ENCODE results near the gene LINGO3. TPM values are rescaled to one million over a fixed set of nuclear protein-coding genes. Genes with fewer than 3 reads are reported as not detected.

Gene LINGO3
- total and polyA plus RNA-seq, 2 donors (not counting 3 experiments of a cell fraction or from before 2014, with no cell fraction given) = not detected

DNA sequence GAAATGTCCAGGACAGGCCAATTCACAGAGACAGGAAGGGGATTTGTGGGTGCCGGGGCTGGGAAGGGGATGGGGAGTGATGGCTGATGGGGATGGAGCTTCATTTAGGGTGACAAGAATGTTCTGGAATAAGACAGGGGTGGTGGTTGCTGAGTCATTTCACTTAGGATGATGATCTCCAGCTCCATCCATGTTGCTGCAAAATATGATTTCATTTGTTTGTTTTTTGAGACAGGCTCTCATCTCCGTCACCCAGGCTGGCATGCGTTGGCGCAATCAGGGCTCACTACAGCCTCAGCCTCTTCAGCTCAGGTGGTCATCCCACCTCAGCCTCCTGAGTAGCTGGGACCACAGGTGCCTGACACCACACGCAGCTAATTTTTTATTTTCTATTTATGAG, 48.6 kb downstream of the LINGO3 start:
- no TSS peak for BruUV-seq (replicated peaks)

More for the DNA sequence above, 48.6 kb downstream of the LINGO3 start:
- H3K4me3 ChIP-seq (replicated peaks in 1 of 3; ENCODE audit: insufficient read depth in 1 of 3, low read depth in 1 of 3, low read length in 3 of 3) = no peak overlapping the region
- no peak for FAIRE-seq
- H4K20me1 ChIP-seq (replicated peaks; ENCODE audit: control insufficient read depth, extremely low read depth, insufficient read depth, low read length) = no peaks in the 10 kb centered on the region
- no peak overlapping the region for H3K9ac ChIP-seq (replicated peaks; ENCODE audit: extremely low read depth, insufficient read depth, low read length)
- no peak overlapping the region for H3K4me2 ChIP-seq (ENCODE audit: insufficient read depth, low read length)
- H3K27ac ChIP-seq (ENCODE audit: insufficient read depth, low read depth, low read length) = no peak overlapping the region
- TF ChIP-seq GATA2 (IDR thresholded peaks at IDR 0.05; ENCODE audit: insufficient read depth, insufficient read length, low read depth, low read length) (no peak), MAX (IDR thresholded peaks at IDR 0.05; ENCODE audit: insufficient read depth, insufficient read length) (no peak), POLR2AphosphoS5 (IDR thresholded peaks at IDR 0.05; ENCODE audit: insufficient read depth, low read depth, low read length) (no peak), POLR2A (IDR thresholded peaks at IDR 0.05; ENCODE audit: low read depth, low read length) (no peak), EZH2 (IDR thresholded peaks at IDR 0.05; ENCODE audit: borderline replicate concordance, low read depth, low read length, severe bottlenecking) (no peak), CTCF (IDR thresholded peaks at IDR 0.05; ENCODE audit: extremely low read depth in 1 of 2, insufficient read depth in 1 of 2, low read depth in 1 of 2, low read length in 2 of 2) (no peak), MYC (IDR thresholded peaks at IDR 0.05; ENCODE audit: low read depth, low read length) (no peak)
- H3K79me2 ChIP-seq (ENCODE audit: control insufficient read depth, insufficient read depth, low read length) = no peaks in the 10 kb centered on the region
- H3K36me3 ChIP-seq (ENCODE audit: control insufficient read depth in 2 of 2, extremely low read depth in 1 of 2, insufficient read depth in 2 of 2, low read length in 2 of 2) = no peaks in the 10 kb centered on the region
- no peaks in the 10 kb centered on the region for H3K4me1 ChIP-seq (ENCODE audit: control insufficient read depth, extremely low read depth, insufficient read depth, low read length)
- H3K9me1 ChIP-seq (replicated peaks; ENCODE audit: control insufficient read depth, extremely low read depth, insufficient read depth, low read length) = no peaks in the 10 kb centered on the region
- intact Hi-C loops (cut with micrococcal nuclease) (no loop called here), dilution Hi-C loops (cut with MboI; ENCODE audit: extremely low pct_ligation_motif_present, low sequenced_read_pairs) (no loop called here)
- ChIA-PET CTCF (interaction anchor here (0.9 to 3.0 kb wide), 4 partner anchors 15 to 378 kb away, joined by 3 to 16 read pairs (median 4); no protein-coding TSS in a partner anchor), POLR2A (interaction anchor here (1.0 kb wide), 1 partner anchor 10 kb away, joined by 3 read pairs; no protein-coding TSS in a partner anchor)
- no peak overlapping the region for H2AFZ ChIP-seq (ENCODE audit: low read depth, low read length)
- H3K9me3 ChIP-seq (replicated peaks; ENCODE audit: control insufficient read depth, insufficient read depth, low read length) = no peaks in the 10 kb centered on the region
- DNase-seq (ENCODE audit: low read depth, low spot score) = no peak
- H3K27me3 ChIP-seq (ENCODE audit: control insufficient read depth in 2 of 2, insufficient read depth in 2 of 2, low read length in 2 of 2) = no peaks in the 10 kb centered on the region

Other genes starting within 250 kb of the LINGO3 start
- 52.4 and 59.7 TPM in 2 replicates for gene MOB3A, start 211.8 kb downstream of the LINGO3 start, total RNA-seq
- gene MOB3A, start 211.8 kb downstream of the LINGO3 start, polyA plus RNA-seq = 46.5 and 50.7 TPM in 2 replicates
- 1.1 and 2.0 TPM in 2 replicates for gene IZUMO4, start 211.2 kb downstream of the LINGO3 start, total RNA-seq
- gene IZUMO4, start 211.2 kb downstream of the LINGO3 start, polyA plus RNA-seq = 2.0 and 3.2 TPM in 2 replicates
- 137 and 143 TPM in 2 replicates for gene AP3D1, start 156.6 kb downstream of the LINGO3 start, total RNA-seq
- gene AP3D1, start 156.6 kb downstream of the LINGO3 start, polyA plus RNA-seq = 123 and 130 TPM in 2 replicates
- 42.0 and 47.0 TPM in 2 replicates for gene DOT1L, start 144.2 kb downstream of the LINGO3 start, total RNA-seq
- 7.6 and 7.7 TPM in 2 replicates for gene DOT1L, start 144.2 kb downstream of the LINGO3 start, polyA plus RNA-seq
- gene PLEKHJ1, start 71.8 kb downstream of the LINGO3 start, total RNA-seq = 73.4 and 82.4 TPM in 2 replicates
- 115 and 125 TPM in 2 replicates for gene PLEKHJ1, start 71.8 kb downstream of the LINGO3 start, polyA plus RNA-seq
- gene SF3A2, start 71.3 kb downstream of the LINGO3 start, total RNA-seq = 140 and 164 TPM in 2 replicates
- 19.1 and 21.5 TPM in 2 replicates for gene SF3A2, start 71.3 kb downstream of the LINGO3 start, polyA plus RNA-seq
- gene AMH, start 58.8 kb downstream of the LINGO3 start, total RNA-seq = 7.5 and 9.6 TPM in 2 replicates
- 3.3 and 4.3 TPM in 2 replicates for gene AMH, start 58.8 kb downstream of the LINGO3 start, polyA plus RNA-seq
- gene JSRP1, start 51.7 kb downstream of the LINGO3 start, total RNA-seq = not detected in 2 replicates
- gene JSRP1, start 51.7 kb downstream of the LINGO3 start, polyA plus RNA-seq = not detected in 2 replicates
- gene PEAK3, start 26.0 kb downstream of the LINGO3 start, total RNA-seq = not detected in 2 replicates
- 0.03 TPM in 1 of 2 replicates, not detected in the other for gene PEAK3, start 26.0 kb downstream of the LINGO3 start, polyA plus RNA-seq
- 124 and 131 TPM in 2 replicates for gene LSM7, start 20.4 kb upstream of the LINGO3 start, total RNA-seq
- gene LSM7, start 20.4 kb upstream of the LINGO3 start, polyA plus RNA-seq = 673 and 777 TPM in 2 replicates
- 59.8 and 62.7 TPM in 2 replicates for gene SPPL2B, start 20.5 kb upstream of the LINGO3 start, total RNA-seq
- gene SPPL2B, start 20.5 kb upstream of the LINGO3 start, polyA plus RNA-seq = 60.7 and 72.8 TPM in 2 replicates
- not detected in 2 replicates for gene TMPRSS9, start 52.1 kb upstream of the LINGO3 start, total RNA-seq
- gene TMPRSS9, start 52.1 kb upstream of the LINGO3 start, polyA plus RNA-seq = not detected in 2 replicates
- 148 and 160 TPM in 2 replicates for gene TIMM13, start 119.4 kb upstream of the LINGO3 start, total RNA-seq
- gene TIMM13, start 119.4 kb upstream of the LINGO3 start, polyA plus RNA-seq = 154 and 217 TPM in 2 replicates
- 147 and 153 TPM in 2 replicates for gene LMNB2, start 148.8 kb upstream of the LINGO3 start, total RNA-seq
- gene LMNB2, start 148.8 kb upstream of the LINGO3 start, polyA plus RNA-seq = 176 and 203 TPM in 2 replicates
- 61.3 and 75.9 TPM in 2 replicates for gene GADD45B, start 168.0 kb upstream of the LINGO3 start, total RNA-seq
- 249 and 267 TPM in 2 replicates for gene GADD45B, start 168.0 kb upstream of the LINGO3 start, polyA plus RNA-seq

Measured in endothelial cell of umbilical vein (primary cell).